K562 (cell line): Measurements from ENCODE around the gene SCARF1. TPM values are rescaled to one million over a fixed set of nuclear protein-coding genes. Genes with fewer than 3 reads are reported as not detected.

Experiments
- ATAC-seq: fragments of 200-7000 bp; cut with Tn5 transposase; 3 replicates; pipeline ENCODE4 v1.9.1; 2020; ENCODE audit warnings: moderate library complexity
- BruUV-seq: library from RNA; stranded (reverse); fragments of 400-500 nt; replicated peaks from 2 replicates; lab custom pipeline; 2021; lab: Mats Ljungman, UMichigan
- CTCF ChIA-PET: fragments of 300-600 bp; formaldehyde crosslinking; extraction: SDS; loops from one replicate; lab custom pipeline; 2021; ENCODE audit warnings: low intra/inter-chr PET ratio; lab: Yijun Ruan, JAX
- POLR2A ChIA-PET: fragments of 300-600, 350-650 bp; sonication (Branson Sonifier 250); formaldehyde crosslinking; extraction: SDS; loops from one replicate; lab custom pipeline; 2021; ENCODE audit warnings: antibody characterized with exemption, inconsistent platforms; lab: Yijun Ruan, JAX
- DNase-seq, 4 experiments: peaks; one replicate each; pipeline versions ENCODE4 v3.0.0 to v3.0.0-alpha.2; 2011 to 2018; ENCODE audit warnings: low spot score in 3 of 4, mixed read lengths in 3 of 4; ENCODE audit errors: extremely low read depth in 1 of 4
- FAIRE-seq: peaks from 2 replicates; lab custom pipeline; 2011; peaks lifted over from hg19 to GRCh38; lab: Jason Lieb, UNC
- H2AFZ ChIP-seq: 2 replicates; pipeline ENCODE4 v1.6.0; 2011; ENCODE audit warnings: low read depth, low read length, control low read depth, inconsistent platforms
- H3K27ac ChIP-seq: fragments of 200-600 bp; 3 replicates; pipeline ENCODE4 v1.8.0; 2011; ENCODE audit warnings: low read depth, mild to moderate bottlenecking, control low read depth, inconsistent platforms, low read length, moderate library complexity, mixed read lengths; ENCODE audit errors: extremely low read depth
- H3K27me3 ChIP-seq, 2 experiments: fragments of 300-600 bp in 1 of 2; 2 replicates in 1 of 2; 3 replicates in 1 of 2; pipeline versions ENCODE4 v1.6.0 to v1.8.0; 2011; ENCODE audit warnings: inconsistent platforms in 2 of 2, low read length in 2 of 2, mild to moderate bottlenecking in 1 of 2, mixed read lengths in 1 of 2, moderate library complexity in 1 of 2; ENCODE audit not compliant: control insufficient read depth in 2 of 2, insufficient read depth in 2 of 2
- H3K36me3 ChIP-seq: fragments of 300-600 bp; 3 replicates; pipeline ENCODE4 v1.8.0; 2011; ENCODE audit warnings: mild to moderate bottlenecking, low read length, inconsistent platforms; ENCODE audit not compliant: control insufficient read depth, insufficient read depth
- H3K4me1 ChIP-seq, 2 experiments: fragments of 200-600 bp in 1 of 2; replicated peaks in 1 of 2; 2 replicates in 1 of 2; 3 replicates in 1 of 2; pipeline versions ENCODE4 v1.5.1 to v1.8.0; 2011; ENCODE audit warnings: inconsistent platforms in 2 of 2, low read length in 2 of 2, mild to moderate bottlenecking in 1 of 2, mixed read lengths in 1 of 2, moderate library complexity in 1 of 2; ENCODE audit not compliant: control insufficient read depth in 2 of 2, insufficient read depth in 2 of 2
- H3K4me2 ChIP-seq: 2 replicates; pipeline ENCODE4 v1.6.1; 2011; ENCODE audit warnings: low read length, control low read depth, inconsistent platforms, mixed read lengths; ENCODE audit not compliant: insufficient read depth
- H3K4me3 ChIP-seq: fragments of 200-600 bp; sonication (generic), shearing (Covaris generic); 2 replicates; pipeline ENCODE4 v1.5.1; 2016; ENCODE audit warnings: control low read depth, inconsistent platforms
- H3K79me2 ChIP-seq: fragments of 200-600 bp; 3 replicates; pipeline ENCODE4 v1.8.0; 2011; ENCODE audit warnings: low read length, inconsistent platforms; ENCODE audit not compliant: control insufficient read depth, insufficient read depth
- H3K9ac ChIP-seq, 2 experiments: 2 replicates each; pipeline versions ENCODE4 v1.6.0 to v1.6.1; 2011; ENCODE audit warnings: low read depth in 2 of 2, low read length in 2 of 2, control low read depth in 1 of 2, inconsistent platforms in 1 of 2, mild to moderate bottlenecking in 1 of 2, mixed read lengths in 1 of 2; ENCODE audit not compliant: insufficient read depth in 1 of 2
- H3K9me1 ChIP-seq: one replicate; pipeline ENCODE4 v1.6.0; 2011; ENCODE audit warnings: inconsistent platforms, mild to moderate bottlenecking, low read length, moderate library complexity; ENCODE audit not compliant: control insufficient read depth, insufficient read depth
- H3K9me3 ChIP-seq: replicated peaks from 2 replicates; pipeline ENCODE4 v1.5.1; 2011; ENCODE audit warnings: low read depth, low read length, inconsistent platforms; ENCODE audit not compliant: control insufficient read depth, insufficient read depth
- H4K20me1 ChIP-seq: replicated peaks from 2 replicates; pipeline ENCODE4 v1.6.1; 2011; ENCODE audit warnings: low read length, inconsistent platforms, mixed read lengths; ENCODE audit not compliant: control insufficient read depth, insufficient read depth
- FUS ChIP-seq: fragments of 200-400 bp; formaldehyde crosslinking; optimal IDR thresholded peaks from 2 replicates; pipeline ENCODE3; 2017; ENCODE audit warnings: low read depth, low read length
- IRF2 ChIP-seq: sonication (generic); formaldehyde crosslinking; IDR thresholded peaks from 2 replicates; pipeline ENCODE4 v1.8.1; 2022; ENCODE audit warnings: mild to moderate bottlenecking, missing genetic modification reagents
- NRF1 ChIP-seq, 2 experiments: fragments of 450-650 bp; IDR thresholded peaks in 1 of 2; conservative IDR thresholded peaks in 1 of 2; 2 replicates each; pipeline ENCODE4 v1.6.1; 2014; ENCODE audit warnings: mild to moderate bottlenecking in 2 of 2
- OTX1 ChIP-seq: fragments of 450-650 bp; formaldehyde crosslinking; IDR thresholded peaks from 2 replicates; pipeline ENCODE4 v1.4.0; 2022; ENCODE audit warnings: mild to moderate bottlenecking
- RBM25 ChIP-seq: fragments of 200-400 bp; formaldehyde crosslinking; IDR thresholded peaks from 2 replicates; pipeline ENCODE4 v1.6.1; 2018; ENCODE audit warnings: low read length, low read depth, moderate library complexity; ENCODE audit not compliant: severe bottlenecking
- SPI1 ChIP-seq: IDR thresholded peaks from 2 replicates; pipeline ENCODE4 v1.6.1; 2011; ENCODE audit warnings: low read depth, low read length, control low read depth, borderline replicate concordance
- ZNF408 ChIP-seq: fragments of 250-450 bp; sonication (Bioruptor Pico); IDR thresholded peaks from 2 replicates; pipeline ENCODE4 v1.4.0; 2020; ENCODE audit warnings: low read depth, mild to moderate bottlenecking, moderate library complexity
- ZNF695 ChIP-seq: fragments of 450-650 bp; formaldehyde crosslinking; IDR thresholded peaks from 2 replicates; pipeline ENCODE4 v1.4.0; 2020; ENCODE audit warnings: mild to moderate bottlenecking, moderate library complexity
- WGBS: fragments of 100-300 bp; shearing (Covaris generic); methylation state at CpG from one replicate; pipeline ENCODE4 v1.1.6; 2016; ENCODE audit warnings: low coverage, mixed read lengths; ENCODE audit not compliant: insufficient coverage; ENCODE audit errors: missing lambda C conversion rate; 5-methylcytosine and 5-hydroxymethylcytosine counted together
- in situ Hi-C: fragments of 300-500 bp; cut with MboI; formaldehyde crosslinking; loops from 4 replicates; pipeline ENCODE4 v1.15.0; 2018; ENCODE audit warnings: inconsistent platforms, mixed read lengths
- intact Hi-C: fragments of 100-400 bp; cut with micrococcal nuclease; formaldehyde crosslinking; loops from 2 replicates; pipeline ENCODE4 v1.14.2; 2022
- polyA plus RNA-seq, 8 experiments: library from polyadenylated mRNA; depleted of rRNA in 4 of 8; stranded (reverse) in 5 of 8; unstranded in 3 of 8; fragments of >200 nt; fragmentation: Nextera tagmentation in 2 of 8; fragmentation: Illumina TruSeq in 1 of 8; extraction: Ambion mirVana in 2 of 8; extraction: Trizol in 1 of 8; gene quantifications; 2 replicates each; pipeline versions ENCODE4 v1.2.1 to v1.2.3, GENCODE V29; 2011 to 2014; ENCODE audit warnings: inconsistent platforms in 1 of 8, missing spikeins in 1 of 8
- total RNA-seq, 7 experiments: library from RNA; depleted of rRNA in 6 of 7; stranded (reverse); fragments of >200 nt in 6 of 7; fragmentation: Illumina TruSeq in 2 of 7; extraction: Trizol in 2 of 7; gene quantifications; 2 replicates each; pipeline versions ENCODE4 v1.2.1 to v1.2.3, GENCODE V29; 2011 to 2021; ENCODE audit warnings: low replicate concordance in 1 of 7
- TF ChIP-seq, protein P1 (sequence below): fragments of 450-650 bp; IDR thresholded peaks from 2 replicates; pipeline ENCODE4 v1.6.1; 2016; ENCODE audit warnings: mild to moderate bottlenecking, moderate library complexity
- TF ChIP-seq, protein P2 (sequence below): sonication (generic); formaldehyde crosslinking; IDR thresholded peaks from 2 replicates; pipeline ENCODE4 v1.8.1; 2023; ENCODE audit warnings: mild to moderate bottlenecking, missing genetic modification reagents

Gene SCARF1
- total and polyA plus RNA-seq, 9 of the 15 experiments (the other 6 are each of a cell fraction or from before 2014, with no cell fraction given): 0.04 to 2.1 (median 0.63) TPM

GRCh38 chr17:1686086-1686485 lies 40.6 kb upstream of the SCARF1 start:
- ChIA-PET CTCF (no interaction called here), POLR2A (no interaction called here)
- no peak for DNase-seq
- Histone ChIP-seq H4K20me1 (peaks cover 13% of the 10 kb centered on the region; the same call in 1 of the 2 replicates), H3K9me3 (no peaks in the 10 kb centered on the region), H2AFZ (no peak overlapping the region), H3K4me2 (no peak overlapping the region), H3K36me3 (peaks cover 25% of the 10 kb centered on the region), H3K4me1 (peaks cover 6 to 11% of the 10 kb centered on the region in 2 experiments; a peak in 4 of 5 replicates), H3K9me1 (peaks cover 4% of the 10 kb centered on the region), H3K27me3 (no peaks in the 10 kb centered on the region), H3K79me2 (peaks cover 36% of the 10 kb centered on the region), H3K9ac (no peak overlapping the region), H3K4me3 (no peak overlapping the region), H3K27ac (no peak overlapping the region)
- WGBS: 64% methylated on average over 6 of the region's 7 CpGs
- in situ Hi-C loops: no loop called here
- FAIRE-seq: no peak
- ATAC-seq: no peak
- intact Hi-C loops: no loop called here
- no TSS peak for BruUV-seq
- TF ChIP-seq, protein P1, sequence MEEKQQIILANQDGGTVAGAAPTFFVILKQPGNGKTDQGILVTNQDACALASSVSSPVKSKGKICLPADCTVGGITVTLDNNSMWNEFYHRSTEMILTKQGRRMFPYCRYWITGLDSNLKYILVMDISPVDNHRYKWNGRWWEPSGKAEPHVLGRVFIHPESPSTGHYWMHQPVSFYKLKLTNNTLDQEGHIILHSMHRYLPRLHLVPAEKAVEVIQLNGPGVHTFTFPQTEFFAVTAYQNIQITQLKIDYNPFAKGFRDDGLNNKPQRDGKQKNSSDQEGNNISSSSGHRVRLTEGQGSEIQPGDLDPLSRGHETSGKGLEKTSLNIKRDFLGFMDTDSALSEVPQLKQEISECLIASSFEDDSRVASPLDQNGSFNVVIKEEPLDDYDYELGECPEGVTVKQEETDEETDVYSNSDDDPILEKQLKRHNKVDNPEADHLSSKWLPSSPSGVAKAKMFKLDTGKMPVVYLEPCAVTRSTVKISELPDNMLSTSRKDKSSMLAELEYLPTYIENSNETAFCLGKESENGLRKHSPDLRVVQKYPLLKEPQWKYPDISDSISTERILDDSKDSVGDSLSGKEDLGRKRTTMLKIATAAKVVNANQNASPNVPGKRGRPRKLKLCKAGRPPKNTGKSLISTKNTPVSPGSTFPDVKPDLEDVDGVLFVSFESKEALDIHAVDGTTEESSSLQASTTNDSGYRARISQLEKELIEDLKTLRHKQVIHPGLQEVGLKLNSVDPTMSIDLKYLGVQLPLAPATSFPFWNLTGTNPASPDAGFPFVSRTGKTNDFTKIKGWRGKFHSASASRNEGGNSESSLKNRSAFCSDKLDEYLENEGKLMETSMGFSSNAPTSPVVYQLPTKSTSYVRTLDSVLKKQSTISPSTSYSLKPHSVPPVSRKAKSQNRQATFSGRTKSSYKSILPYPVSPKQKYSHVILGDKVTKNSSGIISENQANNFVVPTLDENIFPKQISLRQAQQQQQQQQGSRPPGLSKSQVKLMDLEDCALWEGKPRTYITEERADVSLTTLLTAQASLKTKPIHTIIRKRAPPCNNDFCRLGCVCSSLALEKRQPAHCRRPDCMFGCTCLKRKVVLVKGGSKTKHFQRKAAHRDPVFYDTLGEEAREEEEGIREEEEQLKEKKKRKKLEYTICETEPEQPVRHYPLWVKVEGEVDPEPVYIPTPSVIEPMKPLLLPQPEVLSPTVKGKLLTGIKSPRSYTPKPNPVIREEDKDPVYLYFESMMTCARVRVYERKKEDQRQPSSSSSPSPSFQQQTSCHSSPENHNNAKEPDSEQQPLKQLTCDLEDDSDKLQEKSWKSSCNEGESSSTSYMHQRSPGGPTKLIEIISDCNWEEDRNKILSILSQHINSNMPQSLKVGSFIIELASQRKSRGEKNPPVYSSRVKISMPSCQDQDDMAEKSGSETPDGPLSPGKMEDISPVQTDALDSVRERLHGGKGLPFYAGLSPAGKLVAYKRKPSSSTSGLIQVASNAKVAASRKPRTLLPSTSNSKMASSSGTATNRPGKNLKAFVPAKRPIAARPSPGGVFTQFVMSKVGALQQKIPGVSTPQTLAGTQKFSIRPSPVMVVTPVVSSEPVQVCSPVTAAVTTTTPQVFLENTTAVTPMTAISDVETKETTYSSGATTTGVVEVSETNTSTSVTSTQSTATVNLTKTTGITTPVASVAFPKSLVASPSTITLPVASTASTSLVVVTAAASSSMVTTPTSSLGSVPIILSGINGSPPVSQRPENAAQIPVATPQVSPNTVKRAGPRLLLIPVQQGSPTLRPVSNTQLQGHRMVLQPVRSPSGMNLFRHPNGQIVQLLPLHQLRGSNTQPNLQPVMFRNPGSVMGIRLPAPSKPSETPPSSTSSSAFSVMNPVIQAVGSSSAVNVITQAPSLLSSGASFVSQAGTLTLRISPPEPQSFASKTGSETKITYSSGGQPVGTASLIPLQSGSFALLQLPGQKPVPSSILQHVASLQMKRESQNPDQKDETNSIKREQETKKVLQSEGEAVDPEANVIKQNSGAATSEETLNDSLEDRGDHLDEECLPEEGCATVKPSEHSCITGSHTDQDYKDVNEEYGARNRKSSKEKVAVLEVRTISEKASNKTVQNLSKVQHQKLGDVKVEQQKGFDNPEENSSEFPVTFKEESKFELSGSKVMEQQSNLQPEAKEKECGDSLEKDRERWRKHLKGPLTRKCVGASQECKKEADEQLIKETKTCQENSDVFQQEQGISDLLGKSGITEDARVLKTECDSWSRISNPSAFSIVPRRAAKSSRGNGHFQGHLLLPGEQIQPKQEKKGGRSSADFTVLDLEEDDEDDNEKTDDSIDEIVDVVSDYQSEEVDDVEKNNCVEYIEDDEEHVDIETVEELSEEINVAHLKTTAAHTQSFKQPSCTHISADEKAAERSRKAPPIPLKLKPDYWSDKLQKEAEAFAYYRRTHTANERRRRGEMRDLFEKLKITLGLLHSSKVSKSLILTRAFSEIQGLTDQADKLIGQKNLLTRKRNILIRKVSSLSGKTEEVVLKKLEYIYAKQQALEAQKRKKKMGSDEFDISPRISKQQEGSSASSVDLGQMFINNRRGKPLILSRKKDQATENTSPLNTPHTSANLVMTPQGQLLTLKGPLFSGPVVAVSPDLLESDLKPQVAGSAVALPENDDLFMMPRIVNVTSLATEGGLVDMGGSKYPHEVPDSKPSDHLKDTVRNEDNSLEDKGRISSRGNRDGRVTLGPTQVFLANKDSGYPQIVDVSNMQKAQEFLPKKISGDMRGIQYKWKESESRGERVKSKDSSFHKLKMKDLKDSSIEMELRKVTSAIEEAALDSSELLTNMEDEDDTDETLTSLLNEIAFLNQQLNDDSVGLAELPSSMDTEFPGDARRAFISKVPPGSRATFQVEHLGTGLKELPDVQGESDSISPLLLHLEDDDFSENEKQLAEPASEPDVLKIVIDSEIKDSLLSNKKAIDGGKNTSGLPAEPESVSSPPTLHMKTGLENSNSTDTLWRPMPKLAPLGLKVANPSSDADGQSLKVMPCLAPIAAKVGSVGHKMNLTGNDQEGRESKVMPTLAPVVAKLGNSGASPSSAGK: no peak
- TF ChIP-seq RBM25 (no peak), ZNF695 (CRISPR knock-in tag) (no peak), IRF2 (no peak), OTX1 (CRISPR knock-in tag) (no peak), ZNF408 (CRISPR knock-in tag) (no peak), NRF1 (conservative IDR thresholded peaks at IDR 0.05 in 1 of 2, IDR thresholded peaks at IDR 0.05 in 1 of 2) (no peak), FUS (no peak), SPI1 (no peak)
- TF ChIP-seq, protein P2, sequence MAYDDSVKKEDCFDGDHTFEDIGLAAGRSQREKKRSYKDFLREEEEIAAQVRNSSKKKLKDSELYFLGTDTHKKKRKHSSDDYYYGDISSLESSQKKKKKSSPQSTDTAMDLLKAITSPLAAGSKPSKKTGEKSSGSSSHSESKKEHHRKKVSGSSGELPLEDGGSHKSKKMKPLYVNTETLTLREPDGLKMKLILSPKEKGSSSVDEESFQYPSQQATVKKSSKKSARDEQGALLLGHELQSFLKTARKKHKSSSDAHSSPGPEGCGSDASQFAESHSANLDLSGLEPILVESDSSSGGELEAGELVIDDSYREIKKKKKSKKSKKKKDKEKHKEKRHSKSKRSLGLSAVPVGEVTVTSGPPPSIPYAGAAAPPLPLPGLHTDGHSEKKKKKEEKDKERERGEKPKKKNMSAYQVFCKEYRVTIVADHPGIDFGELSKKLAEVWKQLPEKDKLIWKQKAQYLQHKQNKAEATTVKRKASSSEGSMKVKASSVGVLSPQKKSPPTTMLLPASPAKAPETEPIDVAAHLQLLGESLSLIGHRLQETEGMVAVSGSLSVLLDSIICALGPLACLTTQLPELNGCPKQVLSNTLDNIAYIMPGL (CRISPR knock-in tag): no peak
